ACHN (cell line): ENCODE measurements around the gene LDB3.
"Not testable (repeated sequence)": the region's sequence is repeated elsewhere in the genome, so short reads cannot be mapped to it uniquely, and the experiment has no call there.

ENCODE experiments used
- DNase-seq: peaks from one replicate; pipeline ENCODE4 v3.0.0-alpha.2; 2015
- in situ Hi-C: cut with HindIII; loops from 2 replicates; pipeline ENCODE4 v1.10.0; 2017; ENCODE audit warnings: low sequenced_read_pairs, low pct_ligation_motif_present, low pct_unique_long_range_greater_than_20kb

LDB3 gene

GRCh38 chr10:86711513-86712316, 43.4 kb downstream of the LDB3 start:
- in situ Hi-C loops, result no loop called here
- peak; percentile 49 for DNase-seq

DNA sequence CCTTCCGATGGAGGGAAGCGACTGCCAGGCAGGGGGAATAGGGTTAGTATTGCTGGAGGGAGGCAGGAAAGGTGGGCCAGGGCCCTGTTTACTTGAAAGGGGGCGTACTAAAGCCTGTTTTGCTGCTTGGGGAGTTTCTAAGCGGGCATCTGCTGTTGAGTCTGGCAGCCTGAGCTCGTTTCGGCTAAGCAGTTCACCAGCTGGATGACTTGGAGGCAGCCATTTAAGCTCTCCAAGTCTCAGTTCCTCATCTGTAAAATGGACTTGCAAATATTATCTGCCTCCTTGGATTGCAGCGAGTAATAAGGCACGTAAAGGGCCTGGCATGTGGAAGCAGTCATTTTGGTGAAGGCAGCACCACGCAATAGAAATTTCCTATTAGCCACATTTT, 44.0 kb downstream of the LDB3 start:
- DNase-seq, result peak; percentile 16
- in situ Hi-C loops, result no loop called here

DNA sequence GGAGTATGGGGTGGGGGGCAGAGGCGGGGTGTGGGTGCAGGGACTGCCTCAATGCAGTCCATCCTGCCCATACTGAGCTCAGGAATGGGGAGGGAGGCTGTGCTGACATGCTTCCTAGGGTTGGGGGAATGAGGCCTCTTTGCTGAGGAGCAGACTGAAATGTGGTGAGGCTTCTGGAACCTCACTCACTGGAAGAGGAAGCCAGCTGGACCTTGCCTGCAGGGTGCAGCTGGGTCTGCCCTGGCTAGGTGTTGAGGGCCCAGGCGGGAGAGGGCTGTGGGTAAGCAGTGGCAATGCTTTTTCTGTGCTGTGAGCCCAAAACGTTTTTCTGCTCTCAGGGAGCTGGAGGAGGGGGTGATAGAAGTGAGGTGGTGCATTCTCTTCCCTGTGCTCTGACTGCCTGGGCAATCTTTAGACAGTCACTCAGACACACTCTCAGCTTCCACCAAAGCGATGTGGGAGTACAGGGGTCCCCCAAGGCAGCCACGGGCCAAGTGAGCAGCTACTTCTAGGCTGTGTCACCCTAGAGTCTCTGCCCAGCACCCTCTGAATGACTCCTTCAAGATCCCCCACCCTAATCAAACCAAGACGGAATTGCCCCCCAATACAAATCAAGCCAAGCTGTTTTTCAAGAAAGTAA, 47.0 kb downstream of the LDB3 start:
- in situ Hi-C loops, result no loop called here
- no peak for DNase-seq

DNA sequence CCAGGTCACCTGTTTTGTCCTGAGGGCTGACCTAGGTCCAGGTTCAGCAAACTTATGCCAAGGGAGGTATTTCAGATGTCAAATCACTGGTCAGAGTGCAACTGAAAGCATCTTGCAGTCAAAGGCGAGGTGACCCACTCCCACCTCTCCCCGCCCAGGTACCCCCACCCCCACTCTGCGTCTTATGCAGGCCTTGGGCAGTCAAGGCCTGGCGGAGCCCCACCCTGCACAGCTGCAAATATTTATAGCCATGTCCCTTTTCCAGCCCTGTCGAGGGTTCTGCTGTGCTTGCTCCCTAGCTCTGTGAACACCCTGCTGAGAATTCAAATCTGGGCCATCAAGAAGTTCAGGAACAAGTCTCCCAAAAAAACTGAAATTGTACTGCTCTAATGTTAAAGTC, 47.5 kb downstream of the LDB3 start:
- in situ Hi-C loops, result no loop called here
- no peak for DNase-seq

DNA sequence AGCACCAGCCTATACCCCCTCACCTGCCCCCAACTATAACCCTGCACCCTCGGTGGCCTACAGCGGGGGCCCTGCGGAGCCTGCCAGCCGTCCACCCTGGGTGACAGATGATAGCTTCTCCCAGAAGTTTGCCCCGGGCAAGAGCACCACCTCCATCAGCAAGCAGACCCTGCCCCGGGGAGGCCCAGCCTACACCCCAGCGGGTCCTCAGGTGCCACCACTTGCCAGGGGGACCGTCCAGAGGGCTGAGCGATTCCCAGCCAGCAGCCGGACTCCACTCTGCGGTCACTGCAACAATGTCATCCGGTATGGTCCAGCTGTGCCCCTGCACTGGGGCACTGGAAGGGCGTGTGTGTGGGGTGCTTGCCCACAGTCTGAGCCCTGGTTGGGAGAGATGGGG, 48.2 kb downstream of the LDB3 start:
- no peak for DNase-seq
- in situ Hi-C loops, result no loop called here

DNA sequence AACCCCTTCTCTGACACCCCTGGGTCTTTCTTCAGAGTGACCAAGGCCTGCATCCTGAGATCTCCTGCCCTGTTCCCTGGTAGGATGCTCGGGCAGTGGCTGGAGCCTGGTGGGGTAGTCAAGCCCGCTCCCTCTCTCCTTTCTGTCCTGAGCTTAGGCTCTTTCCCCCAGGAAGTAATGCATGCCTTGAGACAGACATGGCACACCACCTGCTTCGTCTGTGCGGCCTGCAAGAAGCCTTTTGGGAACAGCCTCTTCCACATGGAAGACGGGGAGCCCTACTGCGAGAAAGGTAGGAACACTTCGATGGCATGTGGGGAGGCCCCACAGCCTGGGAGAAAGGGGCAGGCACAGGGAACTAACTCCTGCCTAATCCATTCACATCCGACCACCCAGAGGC, 50.2 kb downstream of the LDB3 start:
- no peak for DNase-seq
- in situ Hi-C loops, result no loop called here

GRCh38 chr10:86721232-86721631, 52.9 kb downstream of the LDB3 start:
- in situ Hi-C loops, result no loop called here

DNA sequence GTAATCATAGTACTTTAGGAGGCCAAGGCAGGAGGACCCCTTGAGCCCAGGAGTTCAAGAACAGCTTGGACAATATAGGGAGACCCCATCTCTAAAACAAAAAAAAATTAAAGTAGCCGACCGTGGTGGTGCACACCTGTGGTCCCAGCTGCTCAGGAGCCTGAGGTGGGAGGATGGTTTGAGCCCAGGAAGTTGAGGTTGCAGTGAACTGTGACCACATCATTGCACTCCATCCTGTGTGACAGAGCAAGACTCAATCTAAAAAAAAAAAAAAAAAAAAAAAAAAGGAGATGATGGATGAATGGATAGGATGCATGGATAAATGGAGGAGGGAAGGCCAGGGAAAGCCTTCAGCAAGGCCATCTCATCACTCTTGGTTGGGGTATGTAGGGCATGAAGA, 54.7 kb downstream of the LDB3 start:
- no peak for DNase-seq
- in situ Hi-C loops, result no loop called here

More at GRCh38 chr10:86721232-86721631, 52.9 kb downstream of the LDB3 start:
- DNase-seq, result no peak

DNA sequence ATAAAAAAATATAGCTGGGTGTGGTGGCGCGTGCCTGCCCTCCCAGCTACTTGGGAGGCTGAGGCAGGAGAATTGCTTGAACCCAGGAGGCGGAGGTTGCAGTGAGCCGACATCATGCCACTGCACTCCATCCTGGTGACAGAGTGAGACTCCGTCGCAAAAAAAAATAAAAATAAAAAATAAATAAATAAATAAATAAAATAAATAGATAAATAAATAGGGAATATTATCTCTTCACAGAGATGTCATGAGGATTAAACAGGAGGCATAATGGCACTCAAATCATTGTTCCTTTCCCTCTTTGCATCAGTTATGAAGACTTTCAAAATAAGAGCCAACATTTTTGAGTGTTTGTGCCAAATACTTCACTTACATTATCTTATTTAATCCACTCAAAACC, 56.1 kb downstream of the LDB3 start:
- no peak for DNase-seq
- in situ Hi-C loops, result no loop called here

DNA sequence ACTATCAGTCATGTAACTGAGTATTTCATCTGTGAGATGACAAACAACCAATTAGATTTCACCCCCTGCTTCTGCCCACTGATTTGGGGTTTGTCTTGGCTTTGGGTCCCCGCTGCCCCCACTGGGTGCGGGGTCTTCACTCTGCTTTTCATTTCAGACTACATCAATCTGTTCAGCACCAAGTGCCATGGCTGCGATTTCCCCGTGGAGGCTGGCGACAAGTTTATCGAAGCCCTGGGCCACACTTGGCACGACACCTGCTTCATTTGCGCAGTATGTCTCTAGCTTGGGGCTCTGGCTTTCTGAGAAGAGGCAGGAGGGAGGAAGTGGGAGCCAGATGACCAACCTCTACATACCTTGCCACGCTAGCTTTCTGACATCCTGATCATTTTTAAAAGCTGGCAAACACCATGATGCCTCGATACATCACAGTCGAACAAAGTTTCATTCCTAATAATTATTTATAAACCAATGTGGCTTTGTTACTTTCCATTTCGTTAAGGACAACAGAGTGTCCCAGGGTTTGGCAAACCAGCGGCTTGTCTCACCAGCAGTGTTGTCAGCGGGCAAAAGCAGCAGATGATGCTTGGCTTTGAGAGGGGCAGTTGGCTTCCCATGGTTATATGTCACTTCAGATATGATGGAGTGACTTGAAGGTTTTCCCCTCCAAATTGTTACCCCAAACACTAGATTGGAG, 57.8 kb downstream of the LDB3 start:
- no peak for DNase-seq
- in situ Hi-C loops, result no loop called here

- no peak for DNase-seq
- in situ Hi-C loops, result no loop called here
Observed at GRCh38 chr10:86726677-86726999, 58.3 kb downstream of the LDB3 start.

GRCh38 chr10:86727470-86727869, 59.2 kb downstream of the LDB3 start:
- in situ Hi-C loops, result no loop called here
- no peak for DNase-seq

- no peak for DNase-seq
- in situ Hi-C loops, result no loop called here
Observed at GRCh38 chr10:86728056-86728455, 59.7 kb downstream of the LDB3 start.

- in situ Hi-C loops, result no loop called here
Observed at GRCh38 chr10:86729677-86730076, 61.4 kb downstream of the LDB3 start.

DNA sequence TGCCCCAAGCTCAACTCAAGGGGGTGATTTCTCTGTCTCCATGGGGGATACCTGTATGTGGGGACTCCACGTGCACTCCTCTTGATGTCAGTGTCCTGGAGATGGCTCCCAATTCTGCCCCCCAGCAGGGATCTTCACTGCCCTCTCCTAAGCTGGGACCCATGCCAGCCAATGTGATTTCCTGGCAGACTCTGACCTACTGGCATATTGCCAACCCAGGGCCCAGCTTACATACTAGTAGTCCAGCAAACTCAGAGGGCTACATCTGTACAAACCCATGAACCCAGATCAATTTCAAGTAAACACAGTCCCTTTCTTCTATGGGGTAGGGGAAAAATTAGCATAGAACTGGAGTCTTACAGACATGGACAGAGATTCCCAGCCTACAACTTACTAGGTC, 61.9 kb downstream of the LDB3 start:
- in situ Hi-C loops, result no loop called here
- DNase-seq, result no peak

More at GRCh38 chr10:86729677-86730076, 61.4 kb downstream of the LDB3 start:
- no peak for DNase-seq

- in situ Hi-C loops, result no loop called here
- DNase-seq, result no peak
Observed at GRCh38 chr10:86732771-86733170, 64.5 kb downstream of the LDB3 start.

DNA sequence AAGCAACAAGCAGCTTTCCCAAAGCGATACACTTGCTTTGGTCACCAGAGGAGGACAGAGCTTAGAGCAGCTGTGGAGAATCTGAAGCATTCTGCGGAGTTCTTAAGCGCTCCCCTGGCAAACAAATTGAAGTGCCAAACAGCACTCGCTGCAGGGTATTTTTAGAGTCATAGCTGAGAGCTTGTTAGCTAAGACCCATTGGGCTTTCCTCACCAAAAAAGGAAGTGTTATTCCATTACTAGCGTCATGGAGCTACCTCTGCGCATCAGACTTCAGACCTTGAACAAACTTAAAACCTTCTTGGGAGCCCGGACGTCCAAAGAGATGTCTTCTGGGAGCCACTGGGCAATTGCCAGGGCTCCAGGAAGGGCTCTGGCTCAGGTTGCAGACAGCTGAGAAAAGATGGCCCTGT, 65.0 kb downstream of the LDB3 start:
- in situ Hi-C loops, result no loop called here
- no peak for DNase-seq

GRCh38 chr10:86734207-86734988, 66.1 kb downstream of the LDB3 start:
- in situ Hi-C loops, result no loop called here
- no peak for DNase-seq

GRCh38 chr10:86735278-86735677, 67.0 kb downstream of the LDB3 start:
- DNase-seq, in situ Hi-C loops: not testable (repeated sequence)
